DND-41 (cell line): Measurements from ENCODE around the gene RAET1E.
A peak's percentile ranks its signal among the peaks of the same experiment; 100 is the strongest.

ENCODE experiments used
- ATAC-seq: fragments of 200-7000 bp; cut with Tn5 transposase; 3 replicates; pipeline ENCODE4 v1.9.1; 2021; ENCODE audit warnings: low read depth; ENCODE audit not compliant: insufficient read depth
- DNase-seq: peaks from one replicate; pipeline ENCODE4 v3.0.0-alpha.2; 2020
- H2AFZ ChIP-seq: 2 replicates; pipeline ENCODE4 v1.6.0; 2012; ENCODE audit warnings: low read depth, low read length
- H3K27ac ChIP-seq: 2 replicates; pipeline ENCODE4 v1.5.1; 2012; ENCODE audit warnings: low read length, inconsistent platforms
- H3K27me3 ChIP-seq: fragments of 200-600 bp; sonication (generic); 2 replicates; pipeline ENCODE4 v1.6.0; 2012; ENCODE audit warnings: low read length, mild to moderate bottlenecking, inconsistent platforms; ENCODE audit not compliant: insufficient read depth, poor library complexity
- H3K36me3 ChIP-seq: 2 replicates; pipeline ENCODE4 v1.5.1; 2012; ENCODE audit warnings: low read length, inconsistent platforms; ENCODE audit not compliant: insufficient read depth
- H3K4me1 ChIP-seq: 2 replicates; pipeline ENCODE4 v1.5.1; 2012; ENCODE audit warnings: mild to moderate bottlenecking, low read length; ENCODE audit not compliant: insufficient read depth
- H3K4me2 ChIP-seq: 2 replicates; pipeline ENCODE4 v1.6.0; 2012; ENCODE audit warnings: mild to moderate bottlenecking, moderate library complexity, low read length, inconsistent platforms; ENCODE audit not compliant: insufficient read depth
- H3K4me3 ChIP-seq, 2 experiments: fragments of 200-600 bp in 1 of 2; shearing (Covaris generic) in 1 of 2; 2 replicates each; pipeline ENCODE4 v1.5.1; 2012 to 2016; ENCODE audit warnings: inconsistent platforms in 2 of 2, low read length in 2 of 2, mild to moderate bottlenecking in 2 of 2, low read depth in 1 of 2, moderate library complexity in 1 of 2
- H3K79me2 ChIP-seq: 2 replicates; pipeline ENCODE4 v1.6.0; 2012; ENCODE audit warnings: low read length, inconsistent platforms; ENCODE audit not compliant: insufficient read depth
- H3K9ac ChIP-seq: 2 replicates; pipeline ENCODE4 v1.6.0; 2012; ENCODE audit warnings: low read depth, mild to moderate bottlenecking, inconsistent platforms, low read length, moderate library complexity
- H3K9me3 ChIP-seq: 2 replicates; pipeline ENCODE4 v1.5.1; 2012; ENCODE audit warnings: low read length, moderate library complexity, mild to moderate bottlenecking, inconsistent platforms; ENCODE audit not compliant: insufficient read depth, severe bottlenecking
- H4K20me1 ChIP-seq: 2 replicates; pipeline ENCODE4 v1.6.0; 2012; ENCODE audit warnings: low read length; ENCODE audit not compliant: insufficient read depth
- EZH2 ChIP-seq: IDR thresholded peaks from 3 replicates; pipeline ENCODE4 v1.6.1; 2012; ENCODE audit warnings: borderline replicate concordance, low read depth, mild to moderate bottlenecking, moderate library complexity, low read length, inconsistent platforms; ENCODE audit not compliant: severe bottlenecking
- TF ChIP-seq, protein P1 (sequence below): IDR thresholded peaks from 2 replicates; pipeline ENCODE4 v1.5.1; 2012; ENCODE audit warnings: borderline replicate concordance, low read length, moderate library complexity, mild to moderate bottlenecking; ENCODE audit not compliant: poor library complexity, severe bottlenecking; ENCODE audit errors: extremely low read depth

The RAET1E gene

DNA sequence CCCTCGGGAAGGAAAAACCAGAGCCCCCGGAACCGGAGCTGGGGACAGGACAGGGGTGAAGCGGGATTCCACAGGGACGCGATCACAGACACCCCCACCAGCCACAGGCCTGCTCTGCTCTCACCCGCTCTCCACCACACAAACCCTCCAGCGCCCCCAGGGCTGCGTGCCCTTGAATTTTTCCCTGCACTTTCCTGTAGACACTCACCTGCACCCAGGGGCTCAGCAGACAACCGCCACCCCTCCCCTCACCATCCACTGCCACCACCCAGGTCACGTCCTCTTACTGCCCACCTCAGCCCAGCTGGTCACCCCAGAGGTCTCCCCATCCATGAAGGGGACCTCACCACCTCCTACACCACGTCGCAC lies 44.5 kb upstream of the RAET1E start:
- Histone ChIP-seq H3K9me3 (no peaks in the 10 kb centered on the region), H3K79me2 (no peaks in the 10 kb centered on the region; the same call in 1 of the 2 replicates), H3K27ac (peak overlapping the region; percentile 57; the same call in 1 of the 2 replicates), H3K4me3 (peak overlapping the region; percentile 39 to 89; a peak in 3 of 4 replicates), H3K36me3 (no peaks in the 10 kb centered on the region), H3K9ac (peak overlapping the region; percentile 65), H3K4me2 (peak overlapping the region; percentile 90), H2AFZ (peak overlapping the region; percentile 90), H3K27me3 (peaks cover 27% of the 10 kb centered on the region), H3K4me1 (peaks cover 12% of the 10 kb centered on the region), H4K20me1 (0 out of 2 replicates have a peak, but pooled peaks cover 3% of the 10 kb centered on the region)
- DNase-seq (peak; percentile 22), ATAC-seq (peak; percentile 30)
- TF ChIP-seq EZH2 = no peak
- TF ChIP-seq, protein P1, sequence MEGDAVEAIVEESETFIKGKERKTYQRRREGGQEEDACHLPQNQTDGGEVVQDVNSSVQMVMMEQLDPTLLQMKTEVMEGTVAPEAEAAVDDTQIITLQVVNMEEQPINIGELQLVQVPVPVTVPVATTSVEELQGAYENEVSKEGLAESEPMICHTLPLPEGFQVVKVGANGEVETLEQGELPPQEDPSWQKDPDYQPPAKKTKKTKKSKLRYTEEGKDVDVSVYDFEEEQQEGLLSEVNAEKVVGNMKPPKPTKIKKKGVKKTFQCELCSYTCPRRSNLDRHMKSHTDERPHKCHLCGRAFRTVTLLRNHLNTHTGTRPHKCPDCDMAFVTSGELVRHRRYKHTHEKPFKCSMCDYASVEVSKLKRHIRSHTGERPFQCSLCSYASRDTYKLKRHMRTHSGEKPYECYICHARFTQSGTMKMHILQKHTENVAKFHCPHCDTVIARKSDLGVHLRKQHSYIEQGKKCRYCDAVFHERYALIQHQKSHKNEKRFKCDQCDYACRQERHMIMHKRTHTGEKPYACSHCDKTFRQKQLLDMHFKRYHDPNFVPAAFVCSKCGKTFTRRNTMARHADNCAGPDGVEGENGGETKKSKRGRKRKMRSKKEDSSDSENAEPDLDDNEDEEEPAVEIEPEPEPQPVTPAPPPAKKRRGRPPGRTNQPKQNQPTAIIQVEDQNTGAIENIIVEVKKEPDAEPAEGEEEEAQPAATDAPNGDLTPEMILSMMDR = peak; percentile 22

DNA sequence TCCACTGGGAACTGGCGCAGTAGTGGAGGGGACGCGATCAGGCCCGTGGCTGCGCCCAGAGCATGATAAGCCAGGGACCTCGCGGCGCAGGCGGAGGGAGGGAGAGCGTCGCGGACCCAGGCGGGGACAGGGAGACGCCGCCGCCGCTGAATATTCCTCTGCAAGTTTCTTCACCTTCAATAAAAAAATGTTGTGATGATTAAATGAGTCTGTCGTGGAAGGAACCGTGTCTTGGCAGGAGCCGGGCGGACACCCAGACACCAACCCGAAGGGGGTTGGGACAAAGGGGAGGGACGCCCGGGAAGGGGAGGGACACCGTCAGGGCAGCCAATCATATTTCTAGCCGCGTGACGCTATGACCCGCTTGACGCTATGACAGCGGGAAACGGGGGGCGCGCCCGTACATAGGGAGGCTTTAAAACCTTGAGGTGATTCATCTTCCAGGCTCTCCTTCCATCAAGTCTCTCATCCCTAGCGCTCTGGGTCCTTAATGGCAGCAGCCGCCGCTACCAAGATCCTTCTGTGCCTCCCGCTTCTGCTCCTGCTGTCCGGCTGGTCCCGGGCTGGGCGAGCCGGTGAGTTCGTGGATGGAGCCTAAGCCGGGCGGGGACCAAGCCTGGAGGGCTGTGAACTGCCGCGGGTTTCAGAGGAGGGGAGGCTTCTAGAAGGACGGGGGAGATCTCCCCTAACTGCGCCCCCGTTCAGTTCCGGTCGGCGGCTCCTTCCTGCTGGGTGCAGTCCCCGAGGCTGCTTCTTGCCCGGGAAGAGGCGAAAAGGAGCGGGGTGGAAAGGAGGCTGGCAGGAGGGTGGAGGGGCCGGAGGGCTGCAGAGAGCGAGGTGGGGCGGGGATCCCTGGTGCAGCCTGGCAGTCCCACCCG lies 43.9 kb upstream of the RAET1E start, which contains the start of gene ULBP2:
ULBP2 (plus strand) TSS at position 432 of the 878 bp plus-strand sequence; CDS start at position 491, 59 bp downstream.
- DNase-seq (peak; percentile 87), ATAC-seq (peak; percentile 93)
- H3K27me3 ChIP-seq = peaks cover 29% of the 10 kb centered on the region
- TF ChIP-seq, protein P1 = no peak
- TF ChIP-seq EZH2 = no peak
- H3K36me3 ChIP-seq = no peaks in the 10 kb centered on the region
- no peaks in the 10 kb centered on the region; the same call in 1 of the 2 replicates for H3K79me2 ChIP-seq
- no peaks in the 10 kb centered on the region for H3K9me3 ChIP-seq
- H3K9ac ChIP-seq = peak within 1 kb of the TSS; percentile 65
- peak within 1 kb of the TSS; percentile 39 to 89; a peak in 3 of 4 replicates for H3K4me3 ChIP-seq
- peak within 1 kb of the TSS; percentile 90 for H2AFZ ChIP-seq
- H3K27ac ChIP-seq = peak within 1 kb of the TSS; percentile 57
- peak within 1 kb of the TSS; percentile 90 for H3K4me2 ChIP-seq
- 0 out of 2 replicates have a peak, but pooled peaks cover 3% of the 10 kb centered on the region for H4K20me1 ChIP-seq
- peaks cover 12% of the 10 kb centered on the region for H3K4me1 ChIP-seq

DNA sequence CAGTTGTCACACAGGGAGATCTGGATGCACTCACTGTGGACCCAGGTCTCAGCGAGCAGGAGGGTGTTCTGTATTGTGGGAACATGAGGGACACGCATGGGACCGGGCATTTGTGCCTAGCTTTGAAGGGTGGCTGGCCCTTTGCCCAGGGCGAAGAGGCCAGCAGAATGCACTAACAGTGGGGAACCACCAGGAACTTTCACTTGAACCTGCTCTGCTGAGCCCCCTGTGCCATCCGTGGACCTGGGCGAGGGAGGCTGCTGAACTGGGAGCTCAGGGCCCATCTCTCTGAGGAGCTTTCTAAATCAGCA lies 42.7 kb upstream of the RAET1E start:
- Histone ChIP-seq H3K9ac (no peak overlapping the region), H3K4me2 (no peak overlapping the region), H3K9me3 (no peaks in the 10 kb centered on the region), H3K27me3 (peaks cover 38% of the 10 kb centered on the region), H3K4me3 (no peak overlapping the region), H2AFZ (no peak overlapping the region), H3K27ac (no peak overlapping the region), H3K79me2 (no peaks in the 10 kb centered on the region; the same call in 1 of the 2 replicates), H4K20me1 (0 out of 2 replicates have a peak, but pooled peaks cover 3% of the 10 kb centered on the region), H3K4me1 (peaks cover 12% of the 10 kb centered on the region), H3K36me3 (no peaks in the 10 kb centered on the region)
- ATAC-seq = no peak
- no peak for TF ChIP-seq EZH2
- TF ChIP-seq, protein P1 = no peak
- DNase-seq = no peak
